Measurements from ENCODE around the gene IQGAP2.

- TF ChIP-seq CREB5 (CRISPR knock-in tag; IDR thresholded peaks at IDR 0.05; ENCODE audit: low read depth) (no peak), BACH2 (CRISPR knock-in tag; IDR thresholded peaks at IDR 0.05; ENCODE audit: borderline replicate concordance) (no peak), PATZ1 (CRISPR knock-in tag; IDR thresholded peaks at IDR 0.05; ENCODE audit: borderline replicate concordance) (no peak), CSDC2 (CRISPR knock-in tag; IDR thresholded peaks at IDR 0.05) (no peak)
Measured at GRCh38 chr5:76425928-76426804, 23.1 kb downstream of the IQGAP2 start.

Measured in SK-N-SH treated with all-trans-retinoic acid at 6 μM for 48 hours (cell line).